Osteocyte (in vitro differentiated cells): ENCODE measurements around the gene PRCD. TPM values are rescaled to one million over a fixed set of nuclear protein-coding genes. Genes with fewer than 3 reads are reported as not detected.
"Not testable (repeated sequence)": the region's sequence is repeated elsewhere in the genome, so short reads cannot be mapped to it uniquely, and the experiment has no call there.

Experiments used
- DNase-seq: peaks from one replicate; pipeline ENCODE4 v3.0.0; 2021; ENCODE audit warnings: mixed read lengths; ENCODE audit not compliant: unreplicated experiment; ENCODE audit errors: extremely low spot score
- H3K27ac Mint-ChIP-seq: one replicate; pipeline ENCODE4 v1.8.0; 2021; ENCODE audit warnings: mild to moderate bottlenecking, mixed read lengths; ENCODE audit not compliant: unreplicated experiment
- H3K27me3 Mint-ChIP-seq: one replicate; pipeline ENCODE4 v1.8.0; 2021; ENCODE audit warnings: mixed read lengths; ENCODE audit not compliant: unreplicated experiment
- H3K36me3 Mint-ChIP-seq: one replicate; pipeline ENCODE4 v1.8.0; 2021; ENCODE audit warnings: mixed read lengths; ENCODE audit not compliant: unreplicated experiment
- H3K4me1 Mint-ChIP-seq: one replicate; pipeline ENCODE4 v1.8.0; 2021; ENCODE audit warnings: mixed read lengths; ENCODE audit not compliant: unreplicated experiment
- H3K4me3 Mint-ChIP-seq: one replicate; pipeline ENCODE4 v1.8.0; 2021; ENCODE audit warnings: mild to moderate bottlenecking, moderate library complexity, mixed read lengths; ENCODE audit not compliant: unreplicated experiment
- H3K9me3 Mint-ChIP-seq: one replicate; pipeline ENCODE4 v1.8.0; 2021; ENCODE audit warnings: mixed read lengths; ENCODE audit not compliant: unreplicated experiment
- total RNA-seq: library from RNA; stranded (reverse); gene quantifications from 2 replicates; pipeline ENCODE4 v1.2.1, GENCODE V29; 2021
- TF ChIP-seq, protein P1 (sequence below): fragments of 200-600 bp; sonication (generic); IDR thresholded peaks from 2 replicates; pipeline ENCODE4 v1.5.0; 2021; ENCODE audit warnings: antibody characterized with exemption, mild to moderate bottlenecking, moderate library complexity

The PRCD gene
- total RNA-seq, 1 donor from 2014 or later: 1.3 TPM

DNA sequence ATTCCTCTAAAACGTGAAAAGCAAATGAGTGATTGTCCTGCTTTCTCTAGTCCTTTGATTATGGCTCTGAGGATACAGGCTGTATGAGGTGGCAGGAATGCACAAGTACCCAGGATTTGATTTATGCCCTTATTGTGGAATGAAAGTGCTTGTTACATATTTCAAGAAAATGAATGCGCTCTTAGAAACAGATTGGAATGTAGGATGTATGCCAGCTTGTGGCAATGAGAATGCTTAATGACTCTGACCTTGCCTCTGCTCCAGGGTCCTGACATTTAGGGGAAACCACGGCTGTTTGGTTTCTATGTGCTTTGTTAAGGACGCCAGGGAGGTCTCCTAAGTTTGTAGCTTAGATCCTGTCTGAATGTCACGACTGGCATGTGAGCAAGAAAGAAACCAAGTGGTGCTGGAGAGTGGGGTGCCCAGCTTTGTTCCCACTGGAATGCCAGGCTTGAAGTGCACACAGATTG, 22.0 kb downstream of the PRCD start:
- H3K27ac Mint-ChIP-seq: no peak overlapping the region
- TF ChIP-seq, protein P1, sequence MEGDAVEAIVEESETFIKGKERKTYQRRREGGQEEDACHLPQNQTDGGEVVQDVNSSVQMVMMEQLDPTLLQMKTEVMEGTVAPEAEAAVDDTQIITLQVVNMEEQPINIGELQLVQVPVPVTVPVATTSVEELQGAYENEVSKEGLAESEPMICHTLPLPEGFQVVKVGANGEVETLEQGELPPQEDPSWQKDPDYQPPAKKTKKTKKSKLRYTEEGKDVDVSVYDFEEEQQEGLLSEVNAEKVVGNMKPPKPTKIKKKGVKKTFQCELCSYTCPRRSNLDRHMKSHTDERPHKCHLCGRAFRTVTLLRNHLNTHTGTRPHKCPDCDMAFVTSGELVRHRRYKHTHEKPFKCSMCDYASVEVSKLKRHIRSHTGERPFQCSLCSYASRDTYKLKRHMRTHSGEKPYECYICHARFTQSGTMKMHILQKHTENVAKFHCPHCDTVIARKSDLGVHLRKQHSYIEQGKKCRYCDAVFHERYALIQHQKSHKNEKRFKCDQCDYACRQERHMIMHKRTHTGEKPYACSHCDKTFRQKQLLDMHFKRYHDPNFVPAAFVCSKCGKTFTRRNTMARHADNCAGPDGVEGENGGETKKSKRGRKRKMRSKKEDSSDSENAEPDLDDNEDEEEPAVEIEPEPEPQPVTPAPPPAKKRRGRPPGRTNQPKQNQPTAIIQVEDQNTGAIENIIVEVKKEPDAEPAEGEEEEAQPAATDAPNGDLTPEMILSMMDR: no peak
- H3K9me3 Mint-ChIP-seq: no peaks in the 10 kb centered on the region
- H3K4me1 Mint-ChIP-seq: peaks cover 32% of the 10 kb centered on the region
- no peak overlapping the region for H3K4me3 Mint-ChIP-seq
- DNase-seq: no peak
- no peaks in the 10 kb centered on the region for H3K27me3 Mint-ChIP-seq
- peaks cover 25% of the 10 kb centered on the region for H3K36me3 Mint-ChIP-seq

DNA sequence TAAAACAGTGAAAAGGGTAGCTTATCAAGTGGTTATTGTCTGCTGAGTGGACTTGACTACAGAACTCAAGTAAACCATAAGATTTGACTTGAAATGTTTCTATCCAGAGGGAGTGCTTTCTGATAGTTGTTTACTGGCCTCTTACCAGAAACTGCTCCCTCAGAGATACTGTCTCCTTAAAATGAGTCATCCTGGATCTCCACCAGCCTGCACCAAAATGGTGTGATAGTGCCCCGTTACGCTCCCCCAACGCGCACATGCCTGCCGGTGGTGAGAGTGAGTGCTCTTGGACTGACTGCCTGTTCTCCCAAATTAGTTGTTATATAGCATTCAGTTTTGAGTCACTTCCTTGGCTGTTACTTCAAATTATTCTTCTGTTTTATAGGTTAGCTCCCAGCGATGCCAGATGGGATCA, 22.9 kb downstream of the PRCD start:
- Mint-ChIP-seq H3K9me3 (no peaks in the 10 kb centered on the region), H3K36me3 (peaks cover 25% of the 10 kb centered on the region), H3K4me3 (no peak overlapping the region), H3K27ac (no peak overlapping the region), H3K4me1 (peaks cover 28% of the 10 kb centered on the region), H3K27me3 (no peaks in the 10 kb centered on the region)
- DNase-seq: no peak
- TF ChIP-seq, protein P1: no peak

DNA sequence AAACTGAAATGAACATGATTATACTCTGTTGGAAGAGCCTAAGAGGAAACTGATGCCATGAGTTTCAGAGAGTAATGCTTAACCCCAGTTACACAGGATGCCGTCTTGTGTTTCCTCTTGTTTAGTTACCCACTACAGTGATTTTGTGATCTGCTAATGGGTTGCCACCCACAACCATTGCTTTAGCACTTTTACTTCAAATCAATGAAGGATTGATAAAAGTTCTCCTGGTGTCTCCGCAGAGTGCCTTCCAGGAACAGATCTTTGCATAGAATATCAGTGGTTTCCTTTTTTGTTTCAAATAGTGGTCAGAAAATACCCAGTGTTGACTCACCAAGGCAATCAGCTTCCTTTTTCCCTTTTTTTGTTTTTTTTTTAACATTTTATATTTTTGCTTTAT, 23.5 kb downstream of the PRCD start:
- Mint-ChIP-seq H3K36me3 (peaks cover 25% of the 10 kb centered on the region), H3K4me1 (peaks cover 28% of the 10 kb centered on the region)
- not testable (repeated sequence) for H3K27me3 Mint-ChIP-seq, H3K4me3 Mint-ChIP-seq, H3K27ac Mint-ChIP-seq, DNase-seq, H3K9me3 Mint-ChIP-seq

DNA sequence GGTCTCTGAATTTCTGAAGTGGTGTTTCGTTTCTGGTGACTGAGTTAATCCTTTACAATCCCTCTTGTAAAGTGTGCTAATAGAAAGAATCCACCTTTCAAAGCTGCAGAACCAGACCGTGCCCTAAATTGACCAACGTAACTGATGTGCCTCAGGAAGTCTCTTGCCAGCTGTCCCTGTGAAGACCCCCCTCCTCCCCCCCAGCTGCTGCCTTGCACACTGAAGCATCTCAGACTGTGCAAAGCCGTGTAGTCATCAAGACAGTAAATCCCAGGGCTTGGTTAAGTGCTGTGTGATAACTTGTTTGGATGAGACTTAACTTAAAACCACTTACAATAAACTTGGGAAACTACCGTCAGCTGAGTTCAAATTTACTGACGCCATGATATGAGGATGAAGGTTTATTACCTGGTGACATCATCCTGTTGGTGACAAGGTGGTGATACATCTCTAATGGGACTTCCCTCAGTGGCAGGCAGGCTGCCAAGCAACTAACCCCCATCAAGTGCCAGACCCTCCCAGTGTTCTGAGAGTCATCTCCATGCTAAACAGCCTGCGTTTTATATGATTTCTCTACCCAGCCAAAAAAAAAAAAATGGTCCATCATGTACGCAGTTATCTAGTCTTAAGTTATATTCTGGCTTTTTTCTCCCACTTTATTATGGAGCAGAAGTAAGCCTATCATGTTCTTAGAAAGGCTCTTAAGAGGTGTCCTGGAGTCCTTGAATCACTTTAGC, 25.3 kb downstream of the PRCD start:
- not testable (repeated sequence) for H3K27ac Mint-ChIP-seq, H3K9me3 Mint-ChIP-seq, DNase-seq, H3K27me3 Mint-ChIP-seq, H3K4me3 Mint-ChIP-seq
- Mint-ChIP-seq H3K36me3 (peaks cover 22% of the 10 kb centered on the region), H3K4me1 (peaks cover 17% of the 10 kb centered on the region)

DNA sequence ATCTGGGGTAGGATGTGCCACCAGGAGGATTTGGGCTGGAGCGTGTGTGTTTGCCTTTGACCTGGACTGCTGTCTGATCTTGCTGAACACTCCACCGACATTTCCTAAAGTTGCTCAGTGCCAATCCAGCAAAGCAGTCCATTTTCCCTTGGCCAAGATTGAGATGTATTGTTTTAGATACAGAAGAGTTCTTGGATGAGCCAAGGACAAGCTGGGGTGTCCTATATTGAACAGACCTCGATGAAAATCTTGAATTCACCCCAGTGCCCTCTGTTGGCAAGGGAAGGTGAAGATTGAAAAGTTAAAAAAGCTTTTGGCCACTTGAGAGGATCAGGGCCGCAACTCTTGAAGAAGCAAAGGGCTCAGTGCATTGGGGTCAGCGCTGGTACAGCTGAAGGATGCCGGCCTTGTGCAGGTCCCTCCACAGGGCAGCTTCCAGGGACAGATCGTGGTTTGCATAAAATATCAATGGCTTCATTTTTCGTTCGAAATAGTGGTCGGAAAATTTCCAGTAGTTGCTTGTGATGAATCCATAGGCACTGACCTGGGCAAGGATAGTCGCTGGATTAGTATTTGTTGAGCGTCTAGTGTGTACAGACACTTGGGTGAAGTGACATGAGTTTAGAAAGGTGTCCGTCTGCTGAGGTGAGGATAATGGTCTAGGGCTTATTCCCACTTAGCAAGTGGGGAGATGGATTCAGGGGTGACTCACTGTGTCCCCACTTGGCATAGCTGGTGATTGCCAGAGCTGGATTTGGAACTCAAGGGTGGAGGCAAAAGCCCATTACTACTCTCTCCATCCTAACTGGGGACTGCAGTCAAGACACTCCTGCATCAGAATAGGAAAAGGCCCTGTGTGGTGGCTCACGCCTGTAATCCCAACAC, 26.1 kb downstream of the PRCD start:
- Mint-ChIP-seq H3K27me3 (no peaks in the 10 kb centered on the region), H3K4me3 (no peak overlapping the region), H3K27ac (no peak overlapping the region), H3K9me3 (no peaks in the 10 kb centered on the region), H3K4me1 (peaks cover 17% of the 10 kb centered on the region), H3K36me3 (peaks cover 22% of the 10 kb centered on the region)
- DNase-seq: no peak
- TF ChIP-seq, protein P1: no peak

DNA sequence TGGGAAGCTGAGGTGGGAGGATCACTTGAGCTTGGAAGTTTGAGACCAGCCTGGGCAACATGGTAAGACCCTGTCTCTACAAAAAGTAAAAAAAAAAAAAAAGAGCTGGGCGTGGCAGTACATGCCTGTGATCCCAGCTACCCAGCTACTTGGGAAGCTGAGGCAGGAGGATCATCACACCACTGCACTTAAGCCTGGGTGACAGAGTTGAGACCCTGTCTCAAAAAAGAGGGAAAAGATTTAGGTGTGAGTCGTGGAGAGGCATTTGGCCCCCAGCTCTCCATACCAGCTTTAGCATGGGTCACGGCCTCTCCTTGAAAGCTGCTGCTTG, 26.7 kb downstream of the PRCD start:
- DNase-seq: no peak
- Mint-ChIP-seq H3K27ac (no peak overlapping the region), H3K36me3 (peaks cover 20% of the 10 kb centered on the region), H3K4me3 (no peak overlapping the region), H3K27me3 (no peaks in the 10 kb centered on the region), H3K9me3 (no peaks in the 10 kb centered on the region), H3K4me1 (peaks cover 16% of the 10 kb centered on the region)
- TF ChIP-seq, protein P1: no peak
